ENCODE data around the gene LRRK1. TPM values are rescaled to one million over a fixed set of nuclear protein-coding genes. Genes with fewer than 3 reads are reported as not detected.

LRRK1 gene
- total RNA-seq, 4 donors from 2014 or later = 2.6 to 36.6 (median 13.1) TPM

DNA sequence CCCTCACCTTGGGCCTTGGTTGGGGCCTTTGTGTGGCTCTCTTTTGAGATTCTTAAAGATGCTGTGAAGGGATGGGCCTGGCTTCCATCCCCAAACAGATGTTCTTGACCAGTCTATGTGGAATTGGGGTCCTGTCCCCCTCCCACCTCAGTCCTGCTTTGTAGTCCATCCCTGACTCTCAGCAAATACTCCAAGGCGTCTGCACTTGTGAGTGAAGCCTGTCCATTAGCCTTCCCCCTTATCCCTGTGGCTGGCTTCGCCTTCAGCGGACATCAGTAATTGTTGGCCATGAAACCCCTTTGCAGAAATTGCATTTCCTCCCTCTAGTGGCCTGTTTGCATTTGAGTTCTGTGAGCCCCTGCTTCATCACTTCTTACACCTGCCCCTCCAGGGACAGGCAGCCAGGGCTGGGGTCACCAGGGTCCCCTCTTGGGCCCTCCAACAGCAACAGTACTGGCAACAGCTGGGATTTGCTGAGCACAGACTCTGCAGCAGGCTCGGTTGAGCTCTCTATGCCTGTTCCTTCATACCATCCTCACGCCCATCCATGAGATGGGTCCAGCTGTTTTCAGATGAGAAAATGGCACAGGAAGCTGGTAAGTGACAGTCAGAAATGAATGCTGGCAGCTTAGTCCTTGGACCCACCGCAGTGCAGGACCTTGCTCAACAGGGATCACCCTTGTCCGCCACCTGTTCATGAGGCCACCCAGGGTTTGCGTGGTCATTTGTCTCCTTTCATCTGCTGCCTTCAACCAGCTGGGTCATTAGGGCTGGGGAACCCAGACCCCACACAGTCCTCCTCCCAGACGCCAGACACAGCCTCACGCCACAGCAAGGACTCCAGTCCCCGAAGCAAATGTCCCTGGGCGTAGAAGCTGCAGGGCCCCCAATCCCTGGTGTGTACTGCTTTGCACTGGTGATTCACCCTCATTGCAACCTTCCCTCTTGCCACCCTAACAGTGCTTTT, 8.9 kb upstream of the LRRK1 start:
- Histone ChIP-seq H3K27ac (no peak overlapping the region), H3K9me3 (no peaks in the 10 kb centered on the region), H3K4me3 (no peak overlapping the region), H3K36me3 (no peaks in the 10 kb centered on the region), H3K4me1 (no peaks in the 10 kb centered on the region), H3K27me3 (no peaks in the 10 kb centered on the region)
- intact Hi-C loops (cut with DNase I; ENCODE audit: low total_unique reads) = no loop called here
- TF ChIP-seq POLR2A (IDR thresholded peaks at IDR 0.05) = no peak
- TF ChIP-seq, protein P1, sequence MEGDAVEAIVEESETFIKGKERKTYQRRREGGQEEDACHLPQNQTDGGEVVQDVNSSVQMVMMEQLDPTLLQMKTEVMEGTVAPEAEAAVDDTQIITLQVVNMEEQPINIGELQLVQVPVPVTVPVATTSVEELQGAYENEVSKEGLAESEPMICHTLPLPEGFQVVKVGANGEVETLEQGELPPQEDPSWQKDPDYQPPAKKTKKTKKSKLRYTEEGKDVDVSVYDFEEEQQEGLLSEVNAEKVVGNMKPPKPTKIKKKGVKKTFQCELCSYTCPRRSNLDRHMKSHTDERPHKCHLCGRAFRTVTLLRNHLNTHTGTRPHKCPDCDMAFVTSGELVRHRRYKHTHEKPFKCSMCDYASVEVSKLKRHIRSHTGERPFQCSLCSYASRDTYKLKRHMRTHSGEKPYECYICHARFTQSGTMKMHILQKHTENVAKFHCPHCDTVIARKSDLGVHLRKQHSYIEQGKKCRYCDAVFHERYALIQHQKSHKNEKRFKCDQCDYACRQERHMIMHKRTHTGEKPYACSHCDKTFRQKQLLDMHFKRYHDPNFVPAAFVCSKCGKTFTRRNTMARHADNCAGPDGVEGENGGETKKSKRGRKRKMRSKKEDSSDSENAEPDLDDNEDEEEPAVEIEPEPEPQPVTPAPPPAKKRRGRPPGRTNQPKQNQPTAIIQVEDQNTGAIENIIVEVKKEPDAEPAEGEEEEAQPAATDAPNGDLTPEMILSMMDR (IDR thresholded peaks at IDR 0.05) = peak in 1 of 4 experiments; percentile 10
- DNase-seq = no peak

DNA sequence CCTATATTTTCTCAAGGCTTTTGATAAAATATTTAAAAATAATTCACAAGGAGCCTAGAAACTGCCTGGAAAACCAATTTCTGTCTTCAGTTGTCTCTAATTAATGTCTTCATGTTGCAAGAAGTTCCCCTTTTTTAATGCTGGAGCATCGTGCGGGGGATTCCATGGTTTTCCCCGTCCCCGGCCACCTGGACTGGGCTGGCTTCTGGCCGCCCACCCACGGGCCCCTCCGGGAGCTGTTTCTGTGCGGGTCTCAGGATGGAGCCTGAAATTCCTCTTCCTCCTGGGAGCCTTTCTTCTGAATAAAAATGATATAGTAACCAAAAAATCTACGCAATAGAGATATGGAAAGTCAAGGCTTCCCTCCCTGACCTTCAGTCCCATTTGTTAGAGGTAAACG, 8.1 kb upstream of the LRRK1 start:
- TF ChIP-seq, protein P1 (IDR thresholded peaks at IDR 0.05) = no peak
- TF ChIP-seq POLR2A (IDR thresholded peaks at IDR 0.05) = no peak
- H3K27ac ChIP-seq = no peak overlapping the region
- intact Hi-C loops (cut with DNase I; ENCODE audit: low total_unique reads) = no loop called here
- H3K4me1 ChIP-seq = no peaks in the 10 kb centered on the region
- H3K36me3 ChIP-seq = no peaks in the 10 kb centered on the region
- DNase-seq = no peak
- H3K27me3 ChIP-seq = no peaks in the 10 kb centered on the region
- H3K9me3 ChIP-seq = no peaks in the 10 kb centered on the region
- no peak overlapping the region for H3K4me3 ChIP-seq

DNA sequence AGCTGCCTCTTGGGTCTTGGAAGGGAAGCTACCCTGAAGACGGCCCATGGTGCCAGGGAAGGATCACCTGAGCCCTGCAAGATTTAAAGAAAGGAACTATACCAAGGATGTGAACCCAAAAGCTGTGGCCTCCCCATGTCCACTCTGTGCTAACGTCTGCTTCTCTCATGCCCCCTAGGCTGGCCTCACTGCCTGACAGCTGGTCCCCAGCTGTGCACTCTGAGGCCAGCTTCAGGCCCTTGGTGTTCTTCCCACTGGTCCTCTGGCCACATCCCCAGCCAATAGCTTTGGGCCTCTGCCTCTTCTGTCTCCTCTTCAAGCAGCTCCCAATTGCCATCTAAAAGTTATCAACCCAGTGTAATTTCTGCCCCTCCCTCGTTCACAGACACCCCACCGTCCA, 5.2 kb upstream of the LRRK1 start:
- Histone ChIP-seq H3K36me3 (no peaks in the 10 kb centered on the region), H3K9me3 (no peaks in the 10 kb centered on the region), H3K4me1 (peaks cover 0 to 5% of the 10 kb centered on the region in 2 donors), H3K27me3 (no peaks in the 10 kb centered on the region), H3K27ac (no peak overlapping the region), H3K4me3 (no peak overlapping the region)
- no peak for DNase-seq
- intact Hi-C loops (cut with DNase I; ENCODE audit: low total_unique reads) = no loop called here
- TF ChIP-seq, protein P1 (IDR thresholded peaks at IDR 0.05) = no peak
- TF ChIP-seq POLR2A (IDR thresholded peaks at IDR 0.05) = no peak

DNA sequence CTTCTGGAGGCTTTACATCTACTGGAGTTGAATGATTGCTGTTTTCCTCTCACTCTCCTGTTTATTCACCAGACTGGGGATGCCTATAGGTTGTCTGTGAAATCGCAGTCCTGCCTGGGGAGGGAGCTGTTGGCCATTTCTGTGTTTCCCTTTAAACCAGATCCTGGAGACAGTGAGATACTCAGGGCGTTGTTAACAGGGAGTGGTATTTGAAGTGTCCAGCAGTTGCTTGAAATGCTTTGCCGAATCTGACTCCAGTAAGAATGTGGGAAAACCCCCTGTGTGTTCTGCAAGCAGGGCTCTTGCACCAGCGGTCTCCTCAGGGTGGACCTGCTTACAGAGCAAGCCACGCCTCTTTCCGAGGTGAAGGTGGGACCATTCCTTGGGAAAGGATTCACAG, 4.3 kb upstream of the LRRK1 start:
- Histone ChIP-seq H3K4me1 (peaks cover 0 to 5% of the 10 kb centered on the region in 2 donors), H3K27me3 (no peaks in the 10 kb centered on the region), H3K36me3 (no peaks in the 10 kb centered on the region), H3K4me3 (no peak overlapping the region), H3K9me3 (no peaks in the 10 kb centered on the region), H3K27ac (no peak overlapping the region)
- intact Hi-C loops (cut with DNase I; ENCODE audit: low total_unique reads) = loop anchor here (5.0 kb wide), 1 partner anchor 92 kb away; no protein-coding TSS in a partner anchor
- TF ChIP-seq POLR2A (IDR thresholded peaks at IDR 0.05) = no peak
- TF ChIP-seq, protein P1 (IDR thresholded peaks at IDR 0.05) = no peak
- no peak for DNase-seq

DNA sequence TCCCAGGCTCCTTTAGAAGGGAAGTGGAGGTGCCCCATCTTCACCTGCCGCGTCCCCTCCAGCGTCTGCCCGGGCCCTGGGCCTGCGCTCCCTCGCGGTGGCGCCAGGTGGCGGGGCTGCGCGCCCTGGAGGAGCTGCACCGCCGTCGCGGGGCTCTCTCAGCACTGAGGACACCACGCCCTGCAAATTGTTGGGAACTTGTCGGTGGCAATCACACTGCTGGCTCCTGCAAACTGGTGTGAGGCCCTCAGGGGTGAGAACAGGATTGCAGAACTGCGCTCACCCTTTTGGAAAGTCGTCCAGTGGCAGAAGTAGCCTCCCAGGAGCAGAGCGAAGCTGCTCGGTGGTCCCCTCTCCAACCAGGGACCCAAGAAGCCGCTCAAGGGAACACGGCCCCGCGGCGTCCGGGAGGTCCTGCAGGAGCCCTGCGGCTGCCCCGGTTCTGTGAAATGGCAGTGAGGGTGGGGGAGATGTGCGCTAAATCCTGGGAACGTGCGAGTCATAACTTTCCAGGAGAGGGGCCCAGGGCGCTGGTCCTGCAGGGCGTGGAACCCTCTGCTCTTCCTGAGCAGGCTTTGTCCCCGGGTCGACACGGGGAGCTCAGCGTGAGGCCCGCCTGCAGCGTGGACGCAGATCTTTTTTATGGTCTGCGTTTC, 995 bp upstream of the LRRK1 start:
- intact Hi-C loops (cut with DNase I; ENCODE audit: low total_unique reads) = loop anchor here (5.0 kb wide), 1 partner anchor 89 kb away; no protein-coding TSS in a partner anchor
- H3K4me3 ChIP-seq = peak overlapping the region; percentile 71 to 82
- TF ChIP-seq POLR2A (IDR thresholded peaks at IDR 0.05) = peak in 1 of 2 donors; percentile 25
- TF ChIP-seq, protein P1 (IDR thresholded peaks at IDR 0.05) = peak; percentile 91 to 98 (median 95)
- H3K27ac ChIP-seq = peak overlapping the region; percentile 78 to 89
- peak; percentile 69 to 74 for DNase-seq
- no peaks in the 10 kb centered on the region for H3K27me3 ChIP-seq
- H3K36me3 ChIP-seq = no peaks in the 10 kb centered on the region
- peaks cover 0 to 5% of the 10 kb centered on the region in 2 donors for H3K4me1 ChIP-seq
- no peaks in the 10 kb centered on the region for H3K9me3 ChIP-seq

Data from uterus (tissue), 4 donors.